HG03060 (cell line): Measurements from ENCODE around the gene TAT.

ENCODE experiments used
- ATAC-seq: cut with Tn5 transposase; IDR thresholded peaks from one replicate; pipeline ENCODE4 v1.9.1; 2021; ENCODE audit warnings: low read depth, moderate number of reproducible peaks; ENCODE audit not compliant: unreplicated experiment

Gene TAT

GRCh38 chr16:71547168-71547567, 29.7 kb downstream of the TAT start:
- ATAC-seq = no peak

- peak; percentile 55 for ATAC-seq
Observed at GRCh38 chr16:71542377-71542776, 34.5 kb downstream of the TAT start.

DNA sequence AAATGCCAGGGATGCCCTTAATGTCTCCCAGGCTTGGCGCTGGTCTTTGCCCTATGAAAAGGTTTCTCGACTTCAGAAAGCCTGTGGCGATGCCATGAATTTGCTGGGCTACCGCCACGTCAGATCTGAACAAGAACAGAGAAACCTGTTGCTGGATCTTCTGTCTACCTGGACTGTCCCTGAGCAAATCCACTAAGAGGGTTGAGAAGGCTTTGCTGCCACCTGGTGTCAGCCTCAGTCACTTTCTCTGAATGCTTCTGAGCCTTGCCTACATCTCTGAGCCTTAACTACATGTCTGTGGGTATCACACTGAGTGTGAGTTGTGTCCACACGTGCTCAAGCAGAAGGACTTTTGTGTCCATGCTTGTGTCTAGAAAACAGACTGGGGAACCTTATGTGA, 39.2 kb downstream of the TAT start:
- no peak for ATAC-seq

DNA sequence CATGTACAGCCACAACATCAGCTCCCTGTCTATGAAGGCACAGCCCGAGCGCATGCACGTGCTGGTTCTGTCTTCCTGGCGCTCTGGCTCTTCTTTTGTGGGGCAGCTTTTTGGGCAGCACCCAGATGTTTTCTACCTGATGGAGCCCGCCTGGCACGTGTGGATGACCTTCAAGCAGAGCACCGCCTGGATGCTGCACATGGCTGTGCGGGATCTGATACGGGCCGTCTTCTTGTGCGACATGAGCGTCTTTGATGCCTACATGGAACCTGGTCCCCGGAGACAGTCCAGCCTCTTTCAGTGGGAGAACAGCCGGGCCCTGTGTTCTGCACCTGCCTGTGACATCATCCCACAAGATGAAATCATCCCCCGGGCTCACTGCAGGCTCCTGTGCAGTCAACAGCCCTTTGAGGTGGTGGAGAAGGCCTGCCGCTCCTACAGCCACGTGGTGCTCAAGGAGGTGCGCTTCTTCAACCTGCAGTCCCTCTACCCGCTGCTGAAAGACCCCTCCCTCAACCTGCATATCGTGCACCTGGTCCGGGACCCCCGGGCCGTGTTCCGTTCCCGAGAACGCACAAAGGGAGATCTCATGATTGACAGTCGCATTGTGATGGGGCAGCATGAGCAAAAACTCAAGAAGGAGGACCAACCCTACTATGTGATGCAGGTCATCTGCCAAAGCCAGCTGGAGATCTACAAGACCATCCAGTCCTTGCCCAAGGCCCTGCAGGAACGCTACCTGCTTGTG, 40.0 kb downstream of the TAT start:
- ATAC-seq = no peak

DNA sequence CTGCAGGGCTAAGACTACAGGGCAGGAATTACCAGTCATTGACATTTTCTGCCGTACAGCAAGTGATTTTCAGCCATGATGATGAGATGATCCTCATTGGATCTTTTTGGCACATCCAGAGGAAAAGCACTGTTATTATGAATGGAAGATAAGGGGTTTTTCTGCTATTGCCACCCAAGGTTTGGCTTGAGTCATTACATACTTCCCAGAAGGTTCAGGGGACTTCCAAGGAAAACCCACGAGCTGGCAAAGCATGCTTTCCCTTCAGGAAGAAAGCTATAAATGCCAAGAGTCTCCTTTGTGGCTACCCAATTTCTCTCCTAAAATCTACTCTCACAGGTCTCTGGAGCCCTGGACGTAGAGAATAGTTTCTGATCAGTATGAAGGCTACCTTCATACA, 44.5 kb downstream of the TAT start:
- no peak for ATAC-seq

DNA sequence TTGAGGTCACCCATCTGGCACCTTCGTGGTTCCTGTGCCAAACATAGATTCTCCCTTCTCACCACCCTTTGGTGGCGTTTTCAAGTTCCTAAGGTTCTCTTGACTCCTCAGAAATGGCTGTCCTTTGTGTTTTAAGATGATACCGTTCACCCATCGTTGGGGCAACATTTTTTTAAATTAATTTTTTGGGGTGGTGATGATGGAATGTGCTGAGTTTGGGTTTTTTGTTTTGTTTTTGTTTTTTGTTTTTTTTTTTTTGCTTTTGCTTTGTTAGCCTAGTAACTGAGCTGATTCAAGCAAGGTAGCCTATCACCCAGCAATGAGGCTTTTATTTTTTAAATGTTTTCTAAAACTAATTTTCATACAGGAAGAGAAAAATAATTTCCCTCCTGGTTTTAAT, 48.0 kb downstream of the TAT start:
- no peak for ATAC-seq

DNA sequence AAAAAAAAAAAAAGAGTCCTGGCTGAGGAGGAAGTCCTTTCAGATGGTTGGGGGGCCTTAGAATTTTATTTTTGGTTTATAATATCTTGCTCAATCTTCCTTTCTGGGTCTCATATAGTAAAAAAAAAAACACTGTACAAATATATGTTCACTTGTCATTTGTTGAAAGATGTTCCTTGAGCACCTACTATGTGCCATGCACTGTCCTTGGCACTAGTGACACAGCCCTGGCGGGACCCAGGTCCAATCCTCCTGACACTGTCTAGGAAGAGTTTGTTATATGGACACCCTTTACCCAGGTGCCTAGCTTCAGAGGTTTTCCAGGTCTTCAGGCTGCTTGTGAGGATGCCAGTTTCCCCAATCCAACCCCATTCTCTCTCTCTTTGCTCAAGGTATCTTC, 48.6 kb downstream of the TAT start:
- no peak for ATAC-seq

GRCh38 chr16:71526111-71526631, 50.7 kb downstream of the TAT start, which contains the start of gene CHST4:
CHST4 (plus strand) TSS chr16:71526426; CDS start chr16:71536678, 10,252 bp downstream.
- no peak for ATAC-seq

DNA sequence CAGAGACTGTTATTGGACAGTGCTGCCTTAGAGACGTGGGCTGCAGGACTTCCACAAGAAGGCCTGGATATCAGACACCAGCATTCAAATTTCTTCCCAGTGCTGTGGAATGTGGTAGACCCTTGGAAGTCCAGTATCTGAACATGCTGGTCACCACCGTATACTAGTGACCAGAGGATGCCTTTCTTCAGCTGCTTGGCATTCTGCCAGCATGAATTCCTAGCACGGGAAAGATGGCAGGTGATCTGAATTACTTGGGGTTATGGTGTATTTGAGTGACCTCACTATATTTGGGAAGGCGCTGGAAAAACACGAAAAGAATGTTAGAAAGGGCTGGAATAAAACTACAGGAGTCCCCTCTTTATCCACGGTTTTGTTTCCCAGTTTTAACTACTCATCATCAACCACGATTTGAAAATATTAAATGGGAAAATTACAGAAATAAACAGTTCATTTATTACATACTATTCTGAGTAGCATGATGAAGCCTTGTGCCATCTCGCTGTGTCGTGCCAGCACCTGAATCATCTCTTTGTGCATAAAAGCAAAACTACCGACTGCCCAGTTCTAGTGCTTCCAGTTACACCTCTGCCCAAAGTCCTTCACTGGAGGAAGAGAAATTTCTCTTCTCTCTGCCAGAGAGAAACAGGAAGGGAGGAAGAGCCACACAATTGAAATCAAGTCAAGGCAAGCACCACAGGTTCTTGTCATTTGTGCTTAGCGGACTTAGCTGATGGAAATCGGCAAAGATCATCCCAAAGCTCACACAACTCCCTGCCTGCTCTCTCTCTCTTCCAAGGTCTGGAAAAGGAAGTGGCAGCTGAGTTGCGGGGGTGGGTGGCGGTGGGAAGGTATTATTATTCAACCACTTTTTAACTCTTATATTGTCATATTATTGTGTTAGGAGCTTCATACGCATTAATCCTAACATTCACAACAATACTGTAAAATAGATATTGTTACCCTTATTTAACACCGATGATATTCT, 52.0 kb downstream of the TAT start:
- ATAC-seq = no peak

DNA sequence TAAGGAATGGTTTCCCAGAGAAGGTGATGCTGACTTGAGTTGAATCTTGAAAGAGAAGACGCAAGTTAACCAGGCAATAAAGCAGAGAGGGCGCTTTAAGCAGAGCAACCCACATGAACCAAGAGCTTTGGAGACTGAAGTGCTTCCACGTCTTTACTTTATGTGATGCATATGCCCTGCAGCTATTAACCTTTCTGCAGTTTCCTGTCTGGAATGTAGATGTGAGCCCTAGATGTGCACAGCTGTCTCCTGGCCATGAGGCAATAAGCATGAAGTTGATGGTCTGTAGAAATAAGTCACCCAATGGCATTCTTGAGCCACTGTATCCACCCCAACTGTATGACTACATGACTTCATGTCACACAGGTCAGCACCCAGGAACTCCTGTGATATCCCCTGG, 56.3 kb downstream of the TAT start:
- no peak for ATAC-seq
